Daoy (cell line): ENCODE data around the gene ABHD2. TPM values are rescaled to one million over a fixed set of nuclear protein-coding genes. Genes with fewer than 3 reads are reported as not detected.
"Not testable (repeated sequence)": the region's sequence is repeated elsewhere in the genome, so short reads cannot be mapped to it uniquely, and the experiment has no call there.

Experiments
- DNase-seq: peaks from one replicate; pipeline ENCODE4 v3.0.0-alpha.2; 2015; ENCODE audit warnings: low read depth
- total RNA-seq: library from RNA; depleted of rRNA; stranded (reverse); fragments of >200 nt; shearing (Covaris generic); gene quantifications from 2 replicates; pipeline ENCODE4 v1.2.3, GENCODE V29; 2014

ABHD2 gene
- total RNA-seq, 1 experiment from 2014 or later: 31.7 TPM

- DNase-seq: not testable (repeated sequence)
Measured at GRCh38 chr15:89120479-89121000, 32.3 kb downstream of the ABHD2 start.

- no peak for DNase-seq
Measured at GRCh38 chr15:89121414-89121813, 33.2 kb downstream of the ABHD2 start.

GRCh38 chr15:89122505-89123180 is 34.4 kb downstream of the ABHD2 start:
- DNase-seq: no peak

- peak; percentile 50 for DNase-seq
Measured at GRCh38 chr15:89123181-89123525, 34.9 kb downstream of the ABHD2 start.

GRCh38 chr15:89125088-89125826 is 37.0 kb downstream of the ABHD2 start:
- DNase-seq: no peak

GRCh38 chr15:89126009-89126408 is 37.8 kb downstream of the ABHD2 start:
- no peak for DNase-seq

- DNase-seq: no peak
Measured at GRCh38 chr15:89127054-89127702, 38.9 kb downstream of the ABHD2 start.

GRCh38 chr15:89128320-89129122 is 40.3 kb downstream of the ABHD2 start:
- no peak for DNase-seq

- peak; percentile 54 for DNase-seq
Measured at GRCh38 chr15:89129123-89129815, 41.0 kb downstream of the ABHD2 start.

GRCh38 chr15:89129816-89130134 is 41.5 kb downstream of the ABHD2 start:
- no peak for DNase-seq

GRCh38 chr15:89130201-89130600 is 41.9 kb downstream of the ABHD2 start:
- DNase-seq: no peak

- no peak for DNase-seq
Measured at GRCh38 chr15:89131731-89132130, 43.5 kb downstream of the ABHD2 start.

- no peak for DNase-seq
Measured at GRCh38 chr15:89132611-89133507, 44.6 kb downstream of the ABHD2 start.

GRCh38 chr15:89135387-89136077 is 47.3 kb downstream of the ABHD2 start:
- DNase-seq: not testable (repeated sequence)

GRCh38 chr15:89136078-89136806 is 48.0 kb downstream of the ABHD2 start:
- no peak for DNase-seq

GRCh38 chr15:89136818-89137772 is 48.8 kb downstream of the ABHD2 start:
- DNase-seq: no peak

- DNase-seq: no peak
Measured at GRCh38 chr15:89137926-89138325, 49.7 kb downstream of the ABHD2 start.
